ENCODE measurements around the gene FOXP1.

DNA sequence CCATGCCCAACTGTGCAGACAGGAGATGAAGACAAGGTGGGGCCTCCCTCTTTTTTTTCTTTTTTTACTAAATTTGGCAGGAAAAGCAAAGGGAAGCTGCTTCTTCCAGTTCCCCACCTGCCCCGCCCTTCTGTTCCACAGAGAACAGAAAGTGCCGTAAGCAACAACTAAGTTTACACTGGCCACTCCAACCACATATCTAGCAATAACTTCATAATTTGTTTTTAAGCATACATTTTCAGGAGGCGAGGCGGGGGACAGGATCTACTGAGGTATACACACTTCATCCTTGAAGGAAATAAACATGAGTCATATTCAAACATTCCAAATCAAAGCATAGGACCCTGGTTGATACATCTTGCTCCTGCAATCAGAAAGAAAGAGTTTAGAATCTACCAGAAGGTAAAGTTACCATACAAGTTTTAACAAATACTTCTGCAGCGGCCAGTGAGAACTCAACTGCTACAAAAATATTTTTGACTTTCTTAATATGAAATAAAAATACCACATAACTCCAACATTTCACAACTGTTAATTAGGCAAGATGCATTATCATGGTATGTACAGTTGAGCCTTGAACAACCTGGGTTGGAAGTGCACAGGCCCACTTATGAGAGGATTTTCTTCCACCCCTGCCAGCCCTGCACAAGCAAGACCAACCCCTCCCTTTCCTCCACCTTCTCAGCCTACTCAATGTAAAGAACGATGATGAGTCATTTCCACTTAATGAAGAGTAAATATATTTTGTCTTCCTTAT is 50.7 kb downstream of the FOXP1 start:
- TF ChIP-seq TAF1 (IDR thresholded peaks at IDR 0.05; ENCODE audit: borderline replicate concordance, low read depth, low read length) (no peak), POLR2AphosphoS5 (IDR thresholded peaks at IDR 0.05; ENCODE audit: low read depth, low read length) (no peak), POLR2A (IDR thresholded peaks at IDR 0.05; ENCODE audit: low read depth, low read length) (no peak)

Data from GM12892 (cell line).